Natural killer cell (primary cell): Measurements from ENCODE around the gene ZNF232. TPM values are rescaled to one million over a fixed set of nuclear protein-coding genes. Genes with fewer than 3 reads are reported as not detected.
A peak's percentile ranks its signal among the peaks of the same experiment; 100 is the strongest.

Source experiments
- ATAC-seq, 3 donors: fragments of 150-1000 bp in 2 of 3; fragments of 200-7000 bp in 1 of 3; cut with Tn5 transposase; 1 replicate in 1 of 3; 2 replicates in 2 of 3; pipeline ENCODE4 v1.10.0; 2021; ENCODE audit warnings: mild to moderate bottlenecking in 2 of 3, moderate library complexity in 2 of 3
- DNase-seq, 2 donors: peaks; one replicate each; pipeline versions ENCODE4 v3.0.0 to v3.0.0-alpha.2; 2013 to 2021; ENCODE audit warnings: mixed read lengths in 1 of 2
- H3K27ac ChIP-seq: one replicate; pipeline ENCODE4 v1.5.1; 2013; ENCODE audit warnings: mild to moderate bottlenecking, low read length
- H3K27me3 ChIP-seq: one replicate; pipeline ENCODE4 v1.6.1; 2013; ENCODE audit warnings: low read length; ENCODE audit not compliant: control insufficient read depth, insufficient read depth
- H3K36me3 ChIP-seq: one replicate; pipeline ENCODE4 v1.6.1; 2013; ENCODE audit warnings: low read length; ENCODE audit not compliant: control insufficient read depth, insufficient read depth
- H3K4me1 ChIP-seq: one replicate; pipeline ENCODE4 v1.6.1; 2013; ENCODE audit warnings: low read length; ENCODE audit not compliant: control insufficient read depth, insufficient read depth
- H3K4me3 ChIP-seq: one replicate; pipeline ENCODE4 v1.5.1; 2013; ENCODE audit warnings: low read length
- H3K9me3 ChIP-seq: one replicate; pipeline ENCODE4 v1.6.1; 2013; ENCODE audit warnings: low read length; ENCODE audit not compliant: control insufficient read depth, insufficient read depth
- H3K27ac Mint-ChIP-seq, 2 donors: one replicate each; pipeline ENCODE4 v1.8.0; 2022; ENCODE audit warnings: mild to moderate bottlenecking in 2 of 2, mixed read lengths in 2 of 2, moderate library complexity in 1 of 2
- H3K27me3 Mint-ChIP-seq, 2 donors: one replicate each; pipeline ENCODE4 v1.8.0; 2022; ENCODE audit warnings: low read depth in 2 of 2, mixed read lengths in 2 of 2
- H3K36me3 Mint-ChIP-seq: one replicate; pipeline ENCODE4 v1.8.0; 2022; ENCODE audit warnings: mixed read lengths
- H3K4me1 Mint-ChIP-seq, 2 donors: one replicate each; pipeline ENCODE4 v1.8.0; 2022; ENCODE audit warnings: mixed read lengths in 2 of 2
- H3K4me3 Mint-ChIP-seq: one replicate; pipeline ENCODE4 v1.8.0; 2022; ENCODE audit warnings: mild to moderate bottlenecking, moderate library complexity, mixed read lengths
- H3K9me3 Mint-ChIP-seq, 2 donors: one replicate each; pipeline ENCODE4 v1.8.0; 2022; ENCODE audit warnings: mixed read lengths in 2 of 2
- WGBS: methylation state at CpG from one replicate; pipeline ENCODE4 v1.1.7; 2013; ENCODE audit warnings: missing lambda C conversion rate; ENCODE audit not compliant: insufficient coverage; 5-methylcytosine and 5-hydroxymethylcytosine counted together
- intact Hi-C: fragments of 100-400 bp; cut with micrococcal nuclease; formaldehyde crosslinking; loops from one replicate; pipeline ENCODE4 v1.14.2; 2022
- total RNA-seq, 4 donors: library from RNA; stranded (reverse); fragments of 120-200 nt in 1 of 4; gene quantifications; one replicate each; pipeline versions ENCODE4 v1.2.3 to v1.2.4, GENCODE V29; 2013 to 2022
- TF ChIP-seq, protein P1 (sequence below): fragments of 200-600 bp; IDR thresholded peaks from one replicate; pipeline ENCODE4 v1.8.0; 2022; ENCODE audit warnings: antibody characterized with exemption

Gene ZNF232
- total RNA-seq, 3 donors from 2014 or later (not counting 1 experiment from before 2014, with no cell fraction given): 2.8 to 6.5 (median 5.6) TPM

DNA sequence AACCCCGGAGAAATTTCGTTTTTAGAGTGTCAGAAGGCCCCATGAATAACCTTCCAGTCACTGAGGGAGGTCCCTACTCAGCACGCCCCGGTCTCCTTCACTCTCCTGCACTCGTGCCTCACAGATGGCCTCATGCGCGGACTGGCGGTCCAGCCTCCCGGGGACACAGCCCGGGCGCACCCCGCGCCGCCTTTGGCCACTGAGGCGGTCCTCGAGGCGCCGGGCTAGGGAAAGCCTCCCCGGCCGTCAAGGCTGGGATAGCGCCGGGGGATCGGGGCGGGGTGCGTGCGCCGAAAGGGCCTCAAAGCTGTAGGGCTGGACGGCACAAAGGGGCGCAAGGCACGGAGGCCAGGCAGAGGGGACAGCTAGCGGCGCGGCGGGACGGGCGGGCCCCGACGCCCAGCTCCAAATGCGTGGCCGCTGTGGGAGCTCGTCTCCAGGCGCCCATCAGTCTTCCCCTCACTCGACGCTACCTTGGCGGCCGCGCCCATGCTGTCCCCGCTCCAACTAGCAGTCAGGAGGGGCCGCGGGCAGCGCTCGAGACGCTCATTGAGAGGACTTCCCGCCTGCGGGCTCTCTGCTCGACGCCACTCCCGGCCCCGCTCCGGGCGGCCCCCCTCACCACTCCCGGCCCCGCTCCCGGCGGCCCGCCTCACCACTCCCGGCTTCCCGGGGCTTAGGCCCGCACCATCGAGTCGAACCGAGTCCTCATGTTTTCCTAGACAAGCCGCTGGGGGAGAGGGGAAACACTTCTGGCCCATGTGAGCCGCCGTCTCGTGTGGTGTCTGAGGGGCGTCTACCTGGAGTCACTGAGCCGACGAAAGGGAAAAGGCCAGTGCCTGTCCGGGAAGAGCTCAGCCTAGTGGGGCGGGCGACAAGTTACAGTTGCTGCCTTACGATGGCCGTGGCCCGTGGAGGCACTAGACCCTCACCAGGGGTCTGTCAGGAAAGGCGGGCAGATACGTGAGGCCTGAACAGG, 4.3 kb upstream of the ZNF232 start, which contains the start of gene USP6:
Gene USP6, plus strand, starts transcription at position 360 of the 979 bp plus-strand sequence. CDS start 14,336 bp downstream, outside the sequence.
- no peak for ATAC-seq
- peaks cover 27 to 34% of the 10 kb centered on the region in 2 donors for H3K27me3 Mint-ChIP-seq
- peaks cover 12% of the 10 kb centered on the region for H3K27me3 ChIP-seq
- peaks cover 14% of the 10 kb centered on the region for H3K4me1 ChIP-seq
- H3K27ac Mint-ChIP-seq: no peak within 1 kb of the TSS
- TF ChIP-seq, protein P1, sequence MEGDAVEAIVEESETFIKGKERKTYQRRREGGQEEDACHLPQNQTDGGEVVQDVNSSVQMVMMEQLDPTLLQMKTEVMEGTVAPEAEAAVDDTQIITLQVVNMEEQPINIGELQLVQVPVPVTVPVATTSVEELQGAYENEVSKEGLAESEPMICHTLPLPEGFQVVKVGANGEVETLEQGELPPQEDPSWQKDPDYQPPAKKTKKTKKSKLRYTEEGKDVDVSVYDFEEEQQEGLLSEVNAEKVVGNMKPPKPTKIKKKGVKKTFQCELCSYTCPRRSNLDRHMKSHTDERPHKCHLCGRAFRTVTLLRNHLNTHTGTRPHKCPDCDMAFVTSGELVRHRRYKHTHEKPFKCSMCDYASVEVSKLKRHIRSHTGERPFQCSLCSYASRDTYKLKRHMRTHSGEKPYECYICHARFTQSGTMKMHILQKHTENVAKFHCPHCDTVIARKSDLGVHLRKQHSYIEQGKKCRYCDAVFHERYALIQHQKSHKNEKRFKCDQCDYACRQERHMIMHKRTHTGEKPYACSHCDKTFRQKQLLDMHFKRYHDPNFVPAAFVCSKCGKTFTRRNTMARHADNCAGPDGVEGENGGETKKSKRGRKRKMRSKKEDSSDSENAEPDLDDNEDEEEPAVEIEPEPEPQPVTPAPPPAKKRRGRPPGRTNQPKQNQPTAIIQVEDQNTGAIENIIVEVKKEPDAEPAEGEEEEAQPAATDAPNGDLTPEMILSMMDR: no peak
- H3K4me3 Mint-ChIP-seq: peak within 1 kb of the TSS; percentile 69
- WGBS: 33% methylated on average over 87 of the region's 87 CpGs
- no peaks in the 10 kb centered on the region for H3K9me3 Mint-ChIP-seq
- no peaks in the 10 kb centered on the region for H3K36me3 ChIP-seq
- no peak within 1 kb of the TSS for H3K4me3 ChIP-seq
- intact Hi-C loops: loop anchor here (10.0 kb wide), 1 partner anchor 319 kb away; the partner anchor contains the start of gene C1QBP
- no peaks in the 10 kb centered on the region for H3K9me3 ChIP-seq
- DNase-seq: no peak
- H3K36me3 Mint-ChIP-seq: no peaks in the 10 kb centered on the region
- H3K4me1 Mint-ChIP-seq: peaks cover 10 to 14% of the 10 kb centered on the region in 2 donors
- no peak within 1 kb of the TSS for H3K27ac ChIP-seq

DNA sequence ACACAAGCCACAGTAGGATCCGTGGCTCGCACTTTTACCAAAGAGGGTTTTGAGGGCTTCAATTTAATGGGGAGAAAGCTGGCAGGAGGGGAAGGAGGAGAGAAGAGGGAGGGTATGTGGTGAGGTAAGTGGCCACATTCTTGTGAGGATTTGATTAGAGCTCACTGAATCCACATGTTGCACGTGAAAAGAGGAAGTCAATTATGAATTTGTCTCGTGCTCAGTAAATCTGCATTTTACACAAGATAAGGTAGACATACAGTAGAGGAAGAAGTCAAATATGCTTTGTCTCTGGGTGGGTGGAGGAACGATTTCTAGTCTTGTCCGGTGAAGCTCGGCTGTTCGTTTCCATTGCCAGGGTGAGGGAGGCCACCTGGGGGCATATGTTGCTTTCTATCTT, 862 bp downstream of the ZNF232 start:
- no peaks in the 10 kb centered on the region for H3K9me3 Mint-ChIP-seq
- peaks cover 18% of the 10 kb centered on the region for H3K4me1 ChIP-seq
- WGBS: 15% methylated on average over 8 of the region's 8 CpGs
- peaks cover 5% of the 10 kb centered on the region for H3K27me3 ChIP-seq
- H3K9me3 ChIP-seq: no peaks in the 10 kb centered on the region
- DNase-seq: peak in 1 of 2 donors; percentile 16
- H3K27ac ChIP-seq: no peak overlapping the region
- H3K27ac Mint-ChIP-seq: peak overlapping the region; percentile 14 to 84
- H3K27me3 Mint-ChIP-seq: peaks cover 0 to 12% of the 10 kb centered on the region in 2 donors
- peaks cover 18 to 19% of the 10 kb centered on the region in 2 donors for H3K4me1 Mint-ChIP-seq
- H3K36me3 ChIP-seq: peaks cover 18% of the 10 kb centered on the region
- peak overlapping the region; percentile 96 for H3K4me3 ChIP-seq
- intact Hi-C loops: loop anchor here (1.0 to 10.0 kb wide), 2 partner anchors 14 to 324 kb away; partner anchors contain the start of gene C1QBP
- peaks cover 3% of the 10 kb centered on the region for H3K36me3 Mint-ChIP-seq
- H3K4me3 Mint-ChIP-seq: peak overlapping the region; percentile 86
- TF ChIP-seq, protein P1: no peak
- no peak for ATAC-seq

DNA sequence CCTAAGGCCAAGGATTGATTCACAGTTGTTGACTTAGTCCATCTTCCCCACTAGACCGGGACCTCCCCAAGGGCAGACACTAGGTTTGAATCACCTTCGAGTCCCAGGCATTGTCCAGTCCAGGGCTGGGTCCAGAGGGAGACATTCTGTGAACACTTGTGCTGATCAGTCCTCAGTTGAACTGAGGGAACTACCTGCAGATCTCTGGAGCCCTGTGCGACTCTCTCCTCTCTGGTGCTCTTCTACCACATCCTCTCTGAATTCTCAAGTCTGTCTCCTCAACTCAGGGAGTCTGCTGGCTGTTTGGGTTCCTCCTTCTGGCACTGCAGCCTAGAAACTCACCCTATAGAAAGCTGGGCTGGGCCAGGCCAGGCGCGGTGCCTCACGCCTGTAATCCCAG, 10.8 kb downstream of the ZNF232 start:
- intact Hi-C loops: no loop called here
- TF ChIP-seq, protein P1: no peak
- DNase-seq (no peak), ATAC-seq (no peak)
- no peak overlapping the region for H3K4me3 Mint-ChIP-seq
- H3K4me1 Mint-ChIP-seq: peaks cover 12 to 13% of the 10 kb centered on the region in 2 donors
- no peak overlapping the region for H3K27ac ChIP-seq
- H3K27me3 ChIP-seq: peaks cover 7% of the 10 kb centered on the region
- H3K27me3 Mint-ChIP-seq: peaks cover 9 to 19% of the 10 kb centered on the region in 2 donors
- no peak overlapping the region for H3K4me3 ChIP-seq
- H3K9me3 Mint-ChIP-seq: peaks cover 4 to 5% of the 10 kb centered on the region in 2 donors
- peaks cover 13% of the 10 kb centered on the region for H3K9me3 ChIP-seq
- peaks cover 2% of the 10 kb centered on the region for H3K36me3 ChIP-seq
- H3K36me3 Mint-ChIP-seq: peaks cover 14% of the 10 kb centered on the region
- H3K4me1 ChIP-seq: peaks cover 9% of the 10 kb centered on the region
- H3K27ac Mint-ChIP-seq: no peak overlapping the region
- 85% methylated on average over 6 of the region's 6 CpGs for WGBS
